GM19328 (cell line): ENCODE data around the gene IFT25.
"Not testable (repeated sequence)": the region's sequence is repeated elsewhere in the genome, so short reads cannot be mapped to it uniquely, and the experiment has no call there.

ENCODE experiments used
- ATAC-seq: cut with Tn5 transposase; IDR thresholded peaks from one replicate; pipeline ENCODE4 v1.9.1; 2021; ENCODE audit warnings: mild to moderate bottlenecking, moderate library complexity; ENCODE audit not compliant: unreplicated experiment

Gene IFT25

DNA sequence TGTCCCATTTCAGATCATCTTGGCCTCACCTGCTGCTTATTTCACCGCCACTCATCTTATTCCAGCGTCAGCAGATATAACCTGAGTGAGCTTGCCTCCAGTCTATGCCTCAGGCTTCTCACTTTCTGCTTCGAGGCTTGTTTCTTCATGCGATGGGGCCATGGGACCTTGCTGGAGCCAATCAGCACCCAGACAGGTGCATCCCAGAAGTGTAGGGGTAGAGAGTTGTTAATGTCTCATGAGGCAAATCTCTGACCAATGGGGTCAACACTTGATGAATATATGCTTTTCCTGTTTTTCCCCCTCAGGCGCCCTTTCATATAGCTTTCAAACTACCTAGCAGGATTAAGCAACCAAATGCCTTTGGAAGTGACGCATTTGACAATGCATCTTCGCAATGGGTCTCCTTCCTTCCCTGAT is 55.0 kb downstream of the IFT25 start:
- no peak for ATAC-seq

DNA sequence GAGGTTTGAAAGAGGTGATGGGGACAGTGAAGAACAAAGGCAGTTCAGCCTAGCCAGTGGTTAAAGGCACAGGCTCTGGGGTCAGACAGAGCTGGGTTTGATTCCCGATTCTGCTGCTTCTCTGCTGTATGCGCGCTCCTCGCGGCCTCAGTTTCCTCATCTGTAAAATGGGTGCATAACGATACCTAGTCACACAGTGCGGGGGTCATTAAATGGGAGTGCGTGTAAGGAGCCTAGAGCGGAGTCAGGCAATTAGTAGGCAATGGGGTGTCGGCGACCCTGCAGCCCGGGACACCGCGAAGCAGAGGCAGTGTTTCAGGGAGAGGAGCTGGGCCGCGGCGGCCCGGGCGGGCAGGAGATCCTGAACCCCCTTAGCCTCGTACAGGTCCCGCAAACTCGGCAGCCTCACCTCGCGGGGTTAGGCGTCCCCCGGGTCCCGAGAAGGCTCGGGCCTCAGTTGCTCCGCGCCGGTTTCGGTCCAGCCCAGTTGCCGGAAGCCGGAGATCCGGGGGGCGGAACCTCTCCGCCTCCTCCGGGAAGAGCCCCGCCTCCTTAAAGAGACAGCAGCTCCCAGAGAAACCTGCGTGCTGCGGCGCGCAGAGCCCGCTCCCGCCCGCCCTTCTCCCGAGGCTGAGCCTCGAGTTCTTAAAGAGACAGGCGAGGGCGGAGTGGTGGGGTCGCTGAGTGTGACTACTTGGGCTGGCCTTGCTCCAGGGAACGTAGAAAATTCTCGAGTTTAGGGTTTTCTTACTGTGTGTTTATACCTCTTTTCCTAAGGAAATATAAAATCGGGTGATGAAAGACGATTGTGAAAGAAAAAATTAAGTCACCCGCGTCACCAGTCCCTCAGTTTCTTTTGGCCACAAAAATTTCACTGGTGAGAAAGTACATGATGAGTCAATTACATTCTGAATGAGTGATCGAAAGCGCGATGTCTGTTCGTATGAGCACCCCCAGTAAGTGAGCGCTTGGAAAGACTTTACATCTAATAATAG is 55.9 kb downstream of the IFT25 start, which contains the start of gene YIPF1:
TSS of gene YIPF1 (minus strand) at position 494 of the 995 bp plus-strand sequence. CDS start 860 bp downstream, outside the sequence.
- peak; percentile 90 for ATAC-seq

DNA sequence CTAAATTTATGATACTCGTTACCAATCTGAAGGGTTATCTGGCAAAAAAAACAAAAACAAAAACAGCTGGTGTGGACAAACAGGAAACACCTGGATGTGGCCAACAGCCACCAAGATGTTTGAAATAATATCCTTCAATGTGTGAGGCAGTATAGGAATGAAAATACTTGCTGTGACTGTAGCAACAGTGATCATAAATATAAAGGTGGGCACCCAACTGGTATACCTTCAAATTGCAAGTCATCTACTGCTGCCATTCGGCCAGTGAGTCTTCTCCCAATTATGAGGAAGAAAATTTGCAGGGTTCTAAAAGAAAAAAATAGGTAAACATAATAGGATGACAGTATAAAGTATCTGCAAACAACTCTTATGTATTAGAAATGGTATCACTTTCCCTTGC is 56.8 kb downstream of the IFT25 start:
- ATAC-seq: no peak

DNA sequence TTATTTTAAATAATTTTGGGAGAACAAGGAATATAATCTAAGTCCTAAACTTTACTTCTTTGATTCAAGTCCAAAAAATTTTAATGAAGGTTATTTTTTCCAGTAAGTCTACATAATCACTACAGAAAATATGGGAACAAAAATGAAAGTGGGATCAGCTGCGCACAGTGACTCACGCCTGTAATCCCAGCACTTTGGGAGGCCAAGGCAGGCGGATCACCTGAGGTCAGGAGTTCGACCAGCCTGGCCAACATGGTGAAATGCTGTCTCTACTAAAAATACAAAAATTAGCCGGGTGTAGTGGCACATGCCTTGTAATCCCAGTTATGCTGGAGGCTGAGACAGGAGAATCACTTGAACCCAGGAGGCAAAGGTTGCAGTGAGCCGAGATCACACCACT is 61.9 kb downstream of the IFT25 start:
- ATAC-seq: not testable (repeated sequence)

DNA sequence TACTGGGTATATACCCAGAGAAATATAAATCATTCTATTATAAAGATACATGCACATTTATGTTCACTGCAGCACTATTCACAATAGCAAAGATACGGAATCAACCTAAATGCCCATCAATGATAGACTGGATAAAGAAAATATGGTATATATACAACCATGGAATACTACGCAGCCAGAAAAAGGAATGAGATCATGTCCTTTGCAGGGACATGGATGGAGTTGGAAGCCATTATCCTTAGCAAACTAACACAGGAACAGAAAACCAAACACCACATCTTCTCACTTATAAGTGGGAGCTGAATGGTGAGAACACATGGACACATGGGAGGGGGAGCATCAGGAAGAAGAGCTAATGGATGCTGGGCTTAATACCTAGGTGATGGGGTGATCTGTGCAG is 63.6 kb downstream of the IFT25 start:
- not testable (repeated sequence) for ATAC-seq

DNA sequence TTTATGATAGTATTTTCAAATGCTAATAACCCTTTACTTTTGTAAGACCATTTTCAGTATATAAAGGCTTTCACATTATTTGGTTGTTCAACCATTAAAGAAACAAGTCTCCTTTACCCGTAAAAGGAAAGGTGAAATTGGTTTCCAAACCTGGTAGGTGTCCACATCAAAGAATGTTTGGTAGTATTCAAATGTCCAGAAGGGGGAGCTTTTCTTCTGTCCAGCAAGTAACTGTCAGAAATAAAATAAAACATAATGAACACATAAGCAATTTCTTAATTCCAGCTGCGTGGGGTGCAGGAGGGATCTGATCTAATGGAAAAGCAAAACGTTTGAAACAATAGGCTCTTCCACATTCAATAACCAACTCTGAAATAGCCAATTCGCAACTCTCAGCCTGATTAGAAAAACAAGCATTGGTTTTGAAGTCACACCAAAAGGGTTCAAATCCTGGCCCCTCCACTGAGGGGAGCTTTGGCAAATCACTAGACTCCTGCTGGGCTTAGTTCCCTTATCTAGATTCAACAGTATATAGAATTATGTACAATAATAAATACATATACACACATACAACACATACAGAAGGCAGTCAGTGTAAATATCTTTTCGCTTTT is 66.9 kb downstream of the IFT25 start:
- no peak for ATAC-seq

DNA sequence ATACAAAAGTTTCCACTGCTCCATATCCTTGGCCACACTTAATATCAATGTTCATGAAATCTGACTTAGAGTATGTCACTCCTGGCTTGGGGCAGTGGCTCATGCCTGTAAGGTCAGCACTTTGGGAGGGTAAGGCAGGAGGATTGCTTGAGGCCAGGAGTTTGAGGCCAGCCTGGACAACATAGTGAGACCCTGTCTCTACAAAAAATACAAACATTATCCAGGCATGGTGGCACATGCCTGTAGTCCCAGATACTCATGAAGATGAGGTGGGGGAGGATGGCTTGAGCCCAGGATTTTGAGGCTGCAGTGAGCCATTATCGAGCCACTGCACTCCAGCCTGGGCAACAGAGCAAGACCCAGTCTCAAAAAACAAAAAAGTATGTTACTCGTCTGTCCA is 70.3 kb downstream of the IFT25 start:
- ATAC-seq: not testable (repeated sequence)

DNA sequence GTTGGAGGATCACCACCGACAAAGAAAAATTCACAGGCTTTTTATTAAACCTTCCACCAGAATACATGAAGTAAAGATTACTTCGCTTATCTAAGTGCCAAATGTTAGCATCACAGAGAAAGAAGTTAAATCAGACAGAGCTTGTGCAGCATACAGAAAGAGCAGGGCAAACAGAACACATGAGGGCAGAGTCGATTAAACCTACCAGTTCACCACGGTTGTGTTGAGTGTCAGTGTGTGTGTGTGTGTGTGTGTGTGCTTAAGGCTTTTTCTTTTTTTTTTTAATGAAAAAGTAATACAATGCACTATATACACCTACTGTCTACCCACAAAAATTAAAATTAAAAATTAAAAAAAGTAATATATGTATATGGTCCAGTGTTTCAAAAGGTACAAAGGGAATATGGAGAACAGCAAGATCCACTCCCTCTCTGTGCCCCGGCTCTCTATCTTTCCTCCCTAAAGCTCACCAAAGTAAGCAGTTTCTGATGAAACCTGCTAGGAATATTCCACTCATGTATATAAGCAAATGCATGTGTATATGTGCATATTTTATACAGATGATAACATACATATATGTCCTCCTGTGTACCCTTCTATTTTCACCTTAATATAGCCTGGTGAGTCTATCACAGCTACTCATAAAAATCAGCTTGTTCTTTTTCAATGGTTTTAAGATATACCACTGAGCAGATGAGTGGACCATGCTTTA is 73.6 kb downstream of the IFT25 start:
- ATAC-seq: no peak
